Esophagus (tissue), 2 donors: Measurements from ENCODE around the gene KIAA1755. TPM values are rescaled to one million over a fixed set of nuclear protein-coding genes. Genes with fewer than 3 reads are reported as not detected.

Source experiments
- H3K27ac ChIP-seq, 2 donors: one replicate each; pipeline ENCODE4 v1.5.1; 2013; ENCODE audit warnings: low read depth in 2 of 2, mild to moderate bottlenecking in 2 of 2, inconsistent platforms in 1 of 2, low read length in 1 of 2, moderate library complexity in 1 of 2
- H3K27me3 ChIP-seq, 2 donors: one replicate each; pipeline ENCODE4 v1.6.1; 2013; ENCODE audit warnings: low read length in 2 of 2, control low read depth in 1 of 2, mild to moderate bottlenecking in 1 of 2; ENCODE audit not compliant: insufficient read depth in 2 of 2, control insufficient read depth in 1 of 2
- H3K36me3 ChIP-seq, 2 donors: one replicate each; pipeline ENCODE4 v1.6.1; 2013; ENCODE audit warnings: low read length in 1 of 2; ENCODE audit not compliant: control insufficient read depth in 2 of 2, insufficient read depth in 2 of 2
- H3K4me1 ChIP-seq, 2 donors: one replicate each; pipeline ENCODE4 v1.6.1; 2013; ENCODE audit warnings: low read length in 1 of 2; ENCODE audit not compliant: control insufficient read depth in 2 of 2, insufficient read depth in 2 of 2
- H3K4me3 ChIP-seq, 2 donors: one replicate each; pipeline ENCODE4 v1.5.1; 2013; ENCODE audit warnings: low read length in 2 of 2, mild to moderate bottlenecking in 2 of 2, low read depth in 1 of 2, moderate library complexity in 1 of 2
- H3K9me3 ChIP-seq, 2 donors: one replicate each; pipeline ENCODE4 v1.6.1; 2013; ENCODE audit warnings: mild to moderate bottlenecking in 2 of 2, low read depth in 1 of 2, low read length in 1 of 2, moderate library complexity in 1 of 2; ENCODE audit not compliant: control insufficient read depth in 2 of 2, insufficient read depth in 1 of 2
- WGBS, 2 donors: extraction: QIAGEN DNeasy Blood & Tissue Kit; methylation state at CpG; one replicate each; pipeline ENCODE4 v1.1.7; 2013; 5-methylcytosine and 5-hydroxymethylcytosine counted together
- polyA plus RNA-seq, 2 donors: library from polyadenylated mRNA; stranded (reverse); fragments of 200-250 nt; gene quantifications; one replicate each; pipeline ENCODE4 v1.2.3, GENCODE V29; 2013
- donor health status: healthy with polysubstance abuse.
- donor health status: Bipolar disorder and iron deficiency.

Gene KIAA1755
- polyA plus RNA-seq, 2 donors, result 1.4 to 1.7 TPM

GRCh38 chr20:38211200-38212097 lies 49.1 kb downstream of the KIAA1755 start:
- no peaks in the 10 kb centered on the region for H3K36me3 ChIP-seq
- no peaks in the 10 kb centered on the region for H3K9me3 ChIP-seq
- no peak overlapping the region for H3K4me3 ChIP-seq
- no peaks in the 10 kb centered on the region for H3K4me1 ChIP-seq
- H3K27me3 ChIP-seq, result no peaks in the 10 kb centered on the region
- H3K27ac ChIP-seq, result no peak overlapping the region
- 57 to 67% methylated on average over 9 of the region's 9 CpGs for WGBS, 2 donors

GRCh38 chr20:38210741-38211140 lies 49.8 kb downstream of the KIAA1755 start:
- Histone ChIP-seq H3K9me3 (no peaks in the 10 kb centered on the region), H3K4me3 (no peak overlapping the region), H3K4me1 (no peaks in the 10 kb centered on the region), H3K27ac (no peak overlapping the region), H3K36me3 (no peaks in the 10 kb centered on the region), H3K27me3 (no peaks in the 10 kb centered on the region)
- WGBS, 2 donors, result 48 to 53% methylated on average over 6 of the region's 6 CpGs

GRCh38 chr20:38209736-38210405 lies 50.7 kb downstream of the KIAA1755 start:
- Histone ChIP-seq H3K4me3 (no peak overlapping the region), H3K27me3 (no peaks in the 10 kb centered on the region), H3K36me3 (no peaks in the 10 kb centered on the region), H3K4me1 (no peaks in the 10 kb centered on the region), H3K9me3 (no peaks in the 10 kb centered on the region), H3K27ac (no peak overlapping the region)
- 83 to 91% methylated on average over 3 of the region's 3 CpGs for WGBS, 2 donors

GRCh38 chr20:38209054-38209675 lies 51.4 kb downstream of the KIAA1755 start:
- H3K4me3 ChIP-seq, result no peak overlapping the region
- no peaks in the 10 kb centered on the region for H3K36me3 ChIP-seq
- no peak overlapping the region for H3K27ac ChIP-seq
- H3K27me3 ChIP-seq, result no peaks in the 10 kb centered on the region
- H3K9me3 ChIP-seq, result no peaks in the 10 kb centered on the region
- 68 to 79% methylated on average over 4 of the region's 4 CpGs for WGBS, 2 donors
- H3K4me1 ChIP-seq, result no peaks in the 10 kb centered on the region

DNA sequence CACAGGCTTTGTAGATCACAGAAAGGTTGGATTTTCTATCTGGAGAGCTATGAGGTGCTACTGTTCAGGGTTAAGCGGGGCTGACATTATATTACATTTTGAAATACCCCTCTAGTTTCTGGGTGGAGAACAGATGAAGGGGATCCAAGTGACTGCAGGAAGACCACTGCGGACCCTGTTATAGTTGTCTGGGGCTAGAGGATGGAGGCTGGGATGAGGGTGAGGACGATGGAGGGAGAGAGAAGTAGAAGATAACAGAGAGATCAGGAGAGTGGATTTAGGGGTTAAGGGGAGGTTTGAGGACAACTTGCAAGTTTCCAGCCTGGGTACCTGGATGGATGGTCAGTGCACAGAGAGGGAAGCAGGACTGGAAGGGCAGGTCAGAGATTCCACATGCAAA lies 52.0 kb downstream of the KIAA1755 start:
- Histone ChIP-seq H3K4me1 (no peaks in the 10 kb centered on the region), H3K4me3 (no peak overlapping the region), H3K27ac (no peak overlapping the region), H3K36me3 (no peaks in the 10 kb centered on the region), H3K27me3 (no peaks in the 10 kb centered on the region), H3K9me3 (no peaks in the 10 kb centered on the region)
- WGBS, 2 donors, result 88 to 97% methylated on average over 3 of the region's 3 CpGs

- Histone ChIP-seq H3K36me3 (no peaks in the 10 kb centered on the region), H3K27me3 (no peaks in the 10 kb centered on the region), H3K9me3 (no peaks in the 10 kb centered on the region), H3K4me3 (no peak overlapping the region), H3K4me1 (no peaks in the 10 kb centered on the region), H3K27ac (no peak overlapping the region)
- WGBS, 2 donors, result 66 to 68% methylated on average over 1 of the region's 1 CpG
These were observed 52.4 kb downstream of the KIAA1755 start for GRCh38 chr20:38208088-38208487.

- Histone ChIP-seq H3K27me3 (no peaks in the 10 kb centered on the region), H3K4me3 (no peak overlapping the region), H3K9me3 (no peaks in the 10 kb centered on the region), H3K36me3 (no peaks in the 10 kb centered on the region), H3K4me1 (no peaks in the 10 kb centered on the region), H3K27ac (no peak overlapping the region)
- 90 to 94% methylated on average over 2 of the region's 2 CpGs for WGBS, 2 donors
These were observed 52.9 kb downstream of the KIAA1755 start for GRCh38 chr20:38207621-38208020.

GRCh38 chr20:38205001-38205400 lies 55.5 kb downstream of the KIAA1755 start:
- 57 to 59% methylated on average over 3 of the region's 3 CpGs for WGBS, 2 donors
- no peaks in the 10 kb centered on the region for H3K9me3 ChIP-seq
- H3K36me3 ChIP-seq, result no peaks in the 10 kb centered on the region
- H3K27me3 ChIP-seq, result no peaks in the 10 kb centered on the region
- H3K4me3 ChIP-seq, result no peak overlapping the region
- H3K27ac ChIP-seq, result no peak overlapping the region
- peaks cover 0 to 2% of the 10 kb centered on the region in 2 donors for H3K4me1 ChIP-seq

GRCh38 chr20:38203981-38204357 lies 56.6 kb downstream of the KIAA1755 start:
- H3K9me3 ChIP-seq, result no peaks in the 10 kb centered on the region
- no peak overlapping the region for H3K27ac ChIP-seq
- H3K4me1 ChIP-seq, result peaks cover 0 to 2% of the 10 kb centered on the region in 2 donors
- H3K4me3 ChIP-seq, result no peak overlapping the region
- WGBS, 2 donors, result 78 to 79% methylated on average over 2 of the region's 2 CpGs
- H3K27me3 ChIP-seq, result no peaks in the 10 kb centered on the region
- no peaks in the 10 kb centered on the region for H3K36me3 ChIP-seq
